Measurements from ENCODE around the gene GOLGA6C.
"Not testable (repeated sequence)": the region's sequence is repeated elsewhere in the genome, so short reads cannot be mapped to it uniquely, and the experiment has no call there.

Gene GOLGA6C

GRCh38 chr15:75313116-75313845, 55.1 kb downstream of the GOLGA6C start:
- H3K4me3 Mint-ChIP-seq, result no peak overlapping the region
- H3K9me3 Mint-ChIP-seq (ENCODE audit: low read depth), result no peaks in the 10 kb centered on the region

GRCh38 chr15:75314552-75315290, 56.6 kb downstream of the GOLGA6C start:
- Mint-ChIP-seq H3K9me3 (ENCODE audit: low read depth) (no peaks in the 10 kb centered on the region), H3K4me3 (no peak overlapping the region), H3K36me3 (no peaks in the 10 kb centered on the region)

More at GRCh38 chr15:75313116-75313845, 55.1 kb downstream of the GOLGA6C start:
- Mint-ChIP-seq H3K4me1 (ENCODE audit: low read depth) (no peaks in the 10 kb centered on the region), H3K27ac (no peak overlapping the region), H3K27me3 (peaks cover 2% of the 10 kb centered on the region), H3K36me3 (no peaks in the 10 kb centered on the region)

GRCh38 chr15:75319231-75319897, 61.2 kb downstream of the GOLGA6C start:
- H3K4me3 Mint-ChIP-seq; H3K4me1 Mint-ChIP-seq (ENCODE audit: low read depth); H3K27me3 Mint-ChIP-seq; H3K27ac Mint-ChIP-seq; H3K36me3 Mint-ChIP-seq; H3K9me3 Mint-ChIP-seq (ENCODE audit: low read depth): not testable (repeated sequence)

More at GRCh38 chr15:75314552-75315290, 56.6 kb downstream of the GOLGA6C start:
- H3K27me3 Mint-ChIP-seq, result peaks cover 2% of the 10 kb centered on the region
- no peak overlapping the region for H3K27ac Mint-ChIP-seq
- no peaks in the 10 kb centered on the region for H3K4me1 Mint-ChIP-seq (ENCODE audit: low read depth)
